WTC11 (cell line): Measurements from ENCODE around the gene MVK. TPM values are rescaled to one million over a fixed set of nuclear protein-coding genes. Genes with fewer than 3 reads are reported as not detected.

Source experiments
- ATAC-seq: fragments of 200-7000 bp; cut with Tn5 transposase; 2 replicates; pipeline ENCODE4 v1.10.0; 2021; ENCODE audit warnings: mild to moderate bottlenecking, moderate library complexity
- CTCF ChIA-PET: fragments of 300-600 bp; sonication (Branson Sonifier 250); formaldehyde crosslinking; loops from one replicate; lab custom pipeline; 2021; ENCODE audit warnings: antibody characterized with exemption; lab: Charles Lee
- POLR2A ChIA-PET: fragments of 350-600 bp; sonication (Branson Sonifier 250); formaldehyde crosslinking; loops from one replicate; lab custom pipeline; 2021; ENCODE audit warnings: antibody characterized with exemption; lab: Charles Lee
- DNase-seq: peaks from one replicate; pipeline ENCODE4 v3.0.0; 2021; ENCODE audit warnings: low spot score
- H3K27ac Mint-ChIP-seq: 2 replicates; pipeline ENCODE4 v1.8.0; 2021; ENCODE audit warnings: mixed read lengths
- H3K27me3 Mint-ChIP-seq: 2 replicates; pipeline ENCODE4 v1.8.0; 2021; ENCODE audit warnings: low read depth, mild to moderate bottlenecking, moderate library complexity, mixed read lengths
- H3K36me3 Mint-ChIP-seq: 2 replicates; pipeline ENCODE4 v1.8.0; 2021; ENCODE audit warnings: mixed read lengths
- H3K4me1 Mint-ChIP-seq: 2 replicates; pipeline ENCODE4 v1.8.0; 2022; ENCODE audit warnings: mixed read lengths
- H3K4me3 Mint-ChIP-seq: 2 replicates; pipeline ENCODE4 v1.8.0; 2021; ENCODE audit warnings: mild to moderate bottlenecking, moderate library complexity, mixed read lengths
- H3K9me3 Mint-ChIP-seq: 2 replicates; pipeline ENCODE4 v1.8.0; 2021; ENCODE audit warnings: mixed read lengths
- ATF1 ChIP-seq: sonication (generic); formaldehyde crosslinking; IDR thresholded peaks from 2 replicates; pipeline ENCODE4 v1.8.1; 2023; ENCODE audit warnings: mild to moderate bottlenecking, moderate library complexity, missing genetic modification reagents
- CREB1 ChIP-seq: sonication (generic); formaldehyde crosslinking; IDR thresholded peaks from 2 replicates; pipeline ENCODE4 v1.8.0; 2023; ENCODE audit warnings: mild to moderate bottlenecking, missing genetic modification reagents
- CREM ChIP-seq: sonication (generic); formaldehyde crosslinking; IDR thresholded peaks from 2 replicates; pipeline ENCODE4 v1.8.1; 2022; ENCODE audit warnings: mild to moderate bottlenecking, missing genetic modification reagents, moderate library complexity
- EMX1 ChIP-seq: fragments of 250-450 bp; sonication (Bioruptor Pico); IDR thresholded peaks from 2 replicates; pipeline ENCODE4 v1.8.0; 2021; ENCODE audit warnings: mild to moderate bottlenecking
- JAZF1 ChIP-seq: fragments of 250-450 bp; sonication (Bioruptor Pico); IDR thresholded peaks from 2 replicates; pipeline ENCODE4 v1.9.0; 2021; ENCODE audit warnings: moderate library complexity, mild to moderate bottlenecking, inconsistent platforms
- NFE2L1 ChIP-seq: sonication (generic); formaldehyde crosslinking; IDR thresholded peaks from 2 replicates; pipeline ENCODE4 v1.8.1; 2023; ENCODE audit warnings: missing genetic modification reagents
- NR1H2 ChIP-seq: sonication (generic); formaldehyde crosslinking; IDR thresholded peaks from 2 replicates; pipeline ENCODE4 v1.9.0; 2021; ENCODE audit warnings: mild to moderate bottlenecking, moderate library complexity, missing genetic modification reagents
- PRRX2 ChIP-seq: fragments of 250-450 bp; sonication (Bioruptor Pico); IDR thresholded peaks from 2 replicates; pipeline ENCODE4 v1.8.0; 2021; ENCODE audit warnings: mild to moderate bottlenecking
- SOX15 ChIP-seq: fragments of 250-450 bp; sonication (Bioruptor Pico); IDR thresholded peaks from 2 replicates; pipeline ENCODE4 v1.9.0; 2021; ENCODE audit warnings: mild to moderate bottlenecking
- TCF7 ChIP-seq: sonication (generic); formaldehyde crosslinking; IDR thresholded peaks from 2 replicates; pipeline ENCODE4 v1.8.0; 2022; ENCODE audit warnings: mild to moderate bottlenecking, low read depth, missing genetic modification reagents, moderate library complexity
- TEAD1 ChIP-seq: sonication (generic); formaldehyde crosslinking; IDR thresholded peaks from 2 replicates; pipeline ENCODE4 v1.8.0; 2022; ENCODE audit warnings: mild to moderate bottlenecking, missing genetic modification reagents
- TP53 ChIP-seq: sonication (generic); formaldehyde crosslinking; IDR thresholded peaks from 2 replicates; pipeline ENCODE4 v1.8.1; 2023; ENCODE audit warnings: mild to moderate bottlenecking, missing genetic modification reagents
- ZNF138 ChIP-seq: sonication (generic); formaldehyde crosslinking; conservative IDR thresholded peaks from 2 replicates; pipeline ENCODE4 v1.8.1; 2022; ENCODE audit warnings: mild to moderate bottlenecking, moderate library complexity, missing genetic modification reagents
- ZNF232 ChIP-seq: sonication (generic); formaldehyde crosslinking; IDR thresholded peaks from 2 replicates; pipeline ENCODE4 v1.8.0; 2022; ENCODE audit warnings: mild to moderate bottlenecking, missing genetic modification reagents
- ZNF263 ChIP-seq: sonication (generic); formaldehyde crosslinking; IDR thresholded peaks from 2 replicates; pipeline ENCODE4 v1.8.1; 2022; ENCODE audit warnings: low read depth, mild to moderate bottlenecking, moderate library complexity, missing genetic modification reagents
- total RNA-seq: library from RNA; stranded (reverse); gene quantifications from 3 replicates; pipeline ENCODE4 v1.2.3, GENCODE V29; 2021
- TF ChIP-seq, protein P1 (sequence below): sonication (generic); formaldehyde crosslinking; IDR thresholded peaks from 2 replicates; pipeline ENCODE4 v1.8.1; 2022; ENCODE audit warnings: mild to moderate bottlenecking, moderate library complexity, missing genetic modification reagents
- TF ChIP-seq, protein P2 (sequence below): fragments of 250-450 bp; sonication (Bioruptor Pico); IDR thresholded peaks from 2 replicates; pipeline ENCODE4 v1.8.0; 2021; ENCODE audit warnings: mild to moderate bottlenecking
- TF ChIP-seq, protein P3 (sequence below): sonication (generic); formaldehyde crosslinking; IDR thresholded peaks from 2 replicates; pipeline ENCODE4 v1.8.1; 2023; ENCODE audit warnings: mild to moderate bottlenecking, moderate library complexity, missing genetic modification reagents
- TF ChIP-seq, protein P4 (sequence below): fragments of 250-450 bp; sonication (Bioruptor Pico); IDR thresholded peaks from 2 replicates; pipeline ENCODE4 v2.1.2; 2022; ENCODE audit warnings: mild to moderate bottlenecking, moderate library complexity
- TF ChIP-seq, protein P5 (sequence below): sonication (generic); formaldehyde crosslinking; IDR thresholded peaks from 2 replicates; pipeline ENCODE4 v1.8.0; 2023; ENCODE audit warnings: mild to moderate bottlenecking, missing genetic modification reagents
- TF ChIP-seq, protein P6 (sequence below): sonication (generic); formaldehyde crosslinking; conservative IDR thresholded peaks from 2 replicates; pipeline ENCODE4 v1.8.1; 2022; ENCODE audit warnings: mild to moderate bottlenecking, missing genetic modification reagents
- TF ChIP-seq, protein P7 (sequence below): fragments of 200-600 bp; IDR thresholded peaks from 2 replicates; pipeline ENCODE4 v1.8.0; 2022; ENCODE audit warnings: antibody characterized with exemption
- TF ChIP-seq, protein P8 (sequence below): sonication (generic); formaldehyde crosslinking; IDR thresholded peaks from 2 replicates; pipeline ENCODE4 v1.8.1; 2022; ENCODE audit warnings: mild to moderate bottlenecking, missing genetic modification reagents, moderate library complexity, borderline replicate concordance

MVK gene
- total RNA-seq, 1 experiment from 2014 or later = 13.2 TPM

DNA sequence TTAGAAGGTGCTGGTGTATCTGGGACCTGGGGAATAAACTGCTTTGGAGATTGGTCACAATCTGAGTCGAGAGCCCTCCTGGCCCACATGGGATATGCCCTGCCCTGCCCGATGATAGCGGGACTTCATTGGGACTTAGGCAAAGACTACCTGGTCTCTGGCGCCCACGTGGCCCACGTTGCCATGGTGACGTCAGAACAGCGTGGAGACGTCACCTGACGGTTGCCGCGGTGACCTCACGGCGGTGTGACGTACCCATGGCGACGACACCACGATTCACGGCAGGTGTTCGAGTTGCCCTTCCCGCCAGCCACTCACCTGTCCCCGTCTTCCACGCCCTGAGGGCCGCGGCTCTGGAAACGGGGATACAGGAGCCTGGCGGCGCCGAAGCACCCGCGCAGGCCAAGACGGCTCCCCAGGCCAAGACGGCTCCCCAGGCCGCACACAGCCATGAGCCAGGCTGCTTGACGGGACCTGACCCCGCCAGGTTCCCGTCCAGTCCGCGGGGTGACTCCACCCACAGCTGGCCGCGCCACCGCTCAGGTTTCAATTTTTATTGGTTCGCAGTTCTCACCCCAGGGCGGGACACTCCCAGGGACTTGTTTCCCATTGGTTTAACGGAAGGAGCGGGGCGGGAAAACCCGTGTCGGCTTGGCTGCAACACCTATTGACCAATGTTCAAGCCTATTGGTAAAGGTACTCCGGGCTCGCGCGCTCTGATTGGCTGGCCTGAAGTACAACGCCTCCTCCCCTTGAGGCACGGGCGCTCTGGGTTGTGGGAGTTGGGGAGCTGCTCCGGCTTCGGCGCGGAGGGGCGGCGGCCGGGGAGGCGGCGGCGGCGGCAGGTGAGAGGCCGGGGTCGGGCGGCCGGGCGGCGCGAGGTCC, at the start of gene MVK, which contains the start of gene MMAB (continued):
- TF ChIP-seq ZNF263 = no peak
- TF ChIP-seq, protein P1, sequence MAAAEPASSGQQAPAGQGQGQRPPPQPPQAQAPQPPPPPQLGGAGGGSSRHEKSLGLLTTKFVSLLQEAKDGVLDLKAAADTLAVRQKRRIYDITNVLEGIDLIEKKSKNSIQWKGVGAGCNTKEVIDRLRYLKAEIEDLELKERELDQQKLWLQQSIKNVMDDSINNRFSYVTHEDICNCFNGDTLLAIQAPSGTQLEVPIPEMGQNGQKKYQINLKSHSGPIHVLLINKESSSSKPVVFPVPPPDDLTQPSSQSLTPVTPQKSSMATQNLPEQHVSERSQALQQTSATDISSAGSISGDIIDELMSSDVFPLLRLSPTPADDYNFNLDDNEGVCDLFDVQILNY (CRISPR knock-in tag) = peak; percentile 79; the same call in 1 of the 2 replicates
- no peak for TF ChIP-seq PRRX2 (CRISPR knock-in tag)
- TF ChIP-seq, protein P2, sequence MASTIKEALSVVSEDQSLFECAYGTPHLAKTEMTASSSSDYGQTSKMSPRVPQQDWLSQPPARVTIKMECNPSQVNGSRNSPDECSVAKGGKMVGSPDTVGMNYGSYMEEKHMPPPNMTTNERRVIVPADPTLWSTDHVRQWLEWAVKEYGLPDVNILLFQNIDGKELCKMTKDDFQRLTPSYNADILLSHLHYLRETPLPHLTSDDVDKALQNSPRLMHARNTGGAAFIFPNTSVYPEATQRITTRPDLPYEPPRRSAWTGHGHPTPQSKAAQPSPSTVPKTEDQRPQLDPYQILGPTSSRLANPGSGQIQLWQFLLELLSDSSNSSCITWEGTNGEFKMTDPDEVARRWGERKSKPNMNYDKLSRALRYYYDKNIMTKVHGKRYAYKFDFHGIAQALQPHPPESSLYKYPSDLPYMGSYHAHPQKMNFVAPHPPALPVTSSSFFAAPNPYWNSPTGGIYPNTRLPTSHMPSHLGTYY (CRISPR knock-in tag) = peak; percentile 54; the same call in 1 of the 2 replicates
- TF ChIP-seq, protein P3, sequence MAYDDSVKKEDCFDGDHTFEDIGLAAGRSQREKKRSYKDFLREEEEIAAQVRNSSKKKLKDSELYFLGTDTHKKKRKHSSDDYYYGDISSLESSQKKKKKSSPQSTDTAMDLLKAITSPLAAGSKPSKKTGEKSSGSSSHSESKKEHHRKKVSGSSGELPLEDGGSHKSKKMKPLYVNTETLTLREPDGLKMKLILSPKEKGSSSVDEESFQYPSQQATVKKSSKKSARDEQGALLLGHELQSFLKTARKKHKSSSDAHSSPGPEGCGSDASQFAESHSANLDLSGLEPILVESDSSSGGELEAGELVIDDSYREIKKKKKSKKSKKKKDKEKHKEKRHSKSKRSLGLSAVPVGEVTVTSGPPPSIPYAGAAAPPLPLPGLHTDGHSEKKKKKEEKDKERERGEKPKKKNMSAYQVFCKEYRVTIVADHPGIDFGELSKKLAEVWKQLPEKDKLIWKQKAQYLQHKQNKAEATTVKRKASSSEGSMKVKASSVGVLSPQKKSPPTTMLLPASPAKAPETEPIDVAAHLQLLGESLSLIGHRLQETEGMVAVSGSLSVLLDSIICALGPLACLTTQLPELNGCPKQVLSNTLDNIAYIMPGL = no peak
- TF ChIP-seq, protein P4, sequence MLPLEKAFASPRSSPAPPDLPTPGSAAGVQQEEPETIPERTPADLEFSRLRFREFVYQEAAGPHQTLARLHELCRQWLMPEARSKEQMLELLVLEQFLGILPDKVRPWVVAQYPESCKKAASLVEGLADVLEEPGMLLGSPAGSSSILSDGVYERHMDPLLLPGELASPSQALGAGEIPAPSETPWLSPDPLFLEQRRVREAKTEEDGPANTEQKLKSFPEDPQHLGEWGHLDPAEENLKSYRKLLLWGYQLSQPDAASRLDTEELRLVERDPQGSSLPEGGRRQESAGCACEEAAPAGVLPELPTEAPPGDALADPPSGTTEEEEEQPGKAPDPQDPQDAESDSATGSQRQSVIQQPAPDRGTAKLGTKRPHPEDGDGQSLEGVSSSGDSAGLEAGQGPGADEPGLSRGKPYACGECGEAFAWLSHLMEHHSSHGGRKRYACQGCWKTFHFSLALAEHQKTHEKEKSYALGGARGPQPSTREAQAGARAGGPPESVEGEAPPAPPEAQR (CRISPR knock-in tag) = 0 out of 2 replicates have a peak, but pooled peaks have one; percentile 69
- TF ChIP-seq TP53 (CRISPR knock-in tag) = no peak
- TF ChIP-seq ATF1 (CRISPR knock-in tag) = peak; percentile 84; the same call in 1 of the 2 replicates
- TF ChIP-seq, protein P5, sequence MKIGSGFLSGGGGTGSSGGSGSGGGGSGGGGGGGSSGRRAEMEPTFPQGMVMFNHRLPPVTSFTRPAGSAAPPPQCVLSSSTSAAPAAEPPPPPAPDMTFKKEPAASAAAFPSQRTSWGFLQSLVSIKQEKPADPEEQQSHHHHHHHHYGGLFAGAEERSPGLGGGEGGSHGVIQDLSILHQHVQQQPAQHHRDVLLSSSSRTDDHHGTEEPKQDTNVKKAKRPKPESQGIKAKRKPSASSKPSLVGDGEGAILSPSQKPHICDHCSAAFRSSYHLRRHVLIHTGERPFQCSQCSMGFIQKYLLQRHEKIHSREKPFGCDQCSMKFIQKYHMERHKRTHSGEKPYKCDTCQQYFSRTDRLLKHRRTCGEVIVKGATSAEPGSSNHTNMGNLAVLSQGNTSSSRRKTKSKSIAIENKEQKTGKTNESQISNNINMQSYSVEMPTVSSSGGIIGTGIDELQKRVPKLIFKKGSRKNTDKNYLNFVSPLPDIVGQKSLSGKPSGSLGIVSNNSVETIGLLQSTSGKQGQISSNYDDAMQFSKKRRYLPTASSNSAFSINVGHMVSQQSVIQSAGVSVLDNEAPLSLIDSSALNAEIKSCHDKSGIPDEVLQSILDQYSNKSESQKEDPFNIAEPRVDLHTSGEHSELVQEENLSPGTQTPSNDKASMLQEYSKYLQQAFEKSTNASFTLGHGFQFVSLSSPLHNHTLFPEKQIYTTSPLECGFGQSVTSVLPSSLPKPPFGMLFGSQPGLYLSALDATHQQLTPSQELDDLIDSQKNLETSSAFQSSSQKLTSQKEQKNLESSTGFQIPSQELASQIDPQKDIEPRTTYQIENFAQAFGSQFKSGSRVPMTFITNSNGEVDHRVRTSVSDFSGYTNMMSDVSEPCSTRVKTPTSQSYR (CRISPR knock-in tag) = no peak
- TF ChIP-seq, protein P6, sequence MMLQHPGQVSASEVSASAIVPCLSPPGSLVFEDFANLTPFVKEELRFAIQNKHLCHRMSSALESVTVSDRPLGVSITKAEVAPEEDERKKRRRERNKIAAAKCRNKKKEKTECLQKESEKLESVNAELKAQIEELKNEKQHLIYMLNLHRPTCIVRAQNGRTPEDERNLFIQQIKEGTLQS (CRISPR knock-in tag) = no peak
- TF ChIP-seq NR1H2 (CRISPR knock-in tag) = no peak

DNA sequence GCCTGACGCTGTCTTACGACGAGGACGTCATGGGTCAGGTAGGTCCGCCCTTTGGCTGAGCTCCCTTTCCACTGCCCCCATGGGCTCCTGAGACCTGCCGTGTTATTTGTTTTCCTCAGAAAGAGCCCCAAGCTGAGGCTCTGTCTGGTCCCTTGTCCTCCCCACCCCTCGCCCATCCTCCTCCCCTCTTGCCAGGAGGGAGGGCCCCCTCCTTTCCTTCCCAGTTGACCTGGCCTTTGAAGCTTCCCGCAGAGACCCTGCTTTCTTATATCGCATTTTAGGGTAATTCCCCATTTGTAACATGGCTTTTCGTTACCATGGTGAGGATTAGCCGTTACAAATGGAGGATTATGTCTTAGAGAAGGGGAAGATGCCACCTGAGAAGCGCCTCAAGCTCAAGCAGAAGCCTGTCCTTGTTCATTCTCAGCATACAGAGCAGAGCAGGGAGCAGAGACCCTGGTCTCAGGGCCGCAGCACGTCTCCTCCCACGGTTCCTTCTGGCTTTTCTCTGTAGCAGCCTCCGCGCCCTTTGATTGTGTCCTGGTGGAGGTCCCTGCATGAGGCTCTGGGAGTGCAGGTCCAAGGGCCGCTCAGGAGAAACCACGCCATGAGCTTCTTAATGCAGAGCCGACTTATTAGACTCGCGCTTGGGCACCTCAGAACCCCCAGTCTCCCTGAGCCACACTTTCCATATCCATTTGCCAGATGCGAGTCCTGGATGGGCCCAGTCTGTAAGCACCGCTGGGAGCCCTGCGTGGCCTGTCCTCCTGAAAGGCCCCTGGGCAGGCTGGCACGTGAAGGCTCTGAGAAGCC, 48.9 kb upstream of the MVK start:
- H3K4me1 Mint-ChIP-seq = peaks cover 2% of the 10 kb centered on the region
- CTCF ChIA-PET = interaction anchor here (1.1 to 2.2 kb wide), 2 partner anchors 92 to 97 kb away, joined by 4 to 9 read pairs; no protein-coding TSS in a partner anchor
- H3K27me3 Mint-ChIP-seq = no peaks in the 10 kb centered on the region
- POLR2A ChIA-PET = no interaction called here
- H3K36me3 Mint-ChIP-seq = peaks cover 27% of the 10 kb centered on the region
- peak overlapping the region; percentile 36; the same call in 1 of the 2 replicates for H3K27ac Mint-ChIP-seq
- DNase-seq = no peak
- no peak overlapping the region for H3K4me3 Mint-ChIP-seq
- TF ChIP-seq EMX1 (CRISPR knock-in tag) (no peak), TP53 (CRISPR knock-in tag) (no peak), SOX15 (CRISPR knock-in tag) (no peak), ZNF232 (CRISPR knock-in tag) (no peak), TEAD1 (no peak), TCF7 (CRISPR knock-in tag) (no peak), NFE2L1 (CRISPR knock-in tag) (no peak), JAZF1 (CRISPR knock-in tag) (no peak), CREM (no peak), CREB1 (CRISPR knock-in tag) (no peak), ZNF138 (CRISPR knock-in tag) (no peak), ZNF263 (no peak)
- TF ChIP-seq, protein P7, sequence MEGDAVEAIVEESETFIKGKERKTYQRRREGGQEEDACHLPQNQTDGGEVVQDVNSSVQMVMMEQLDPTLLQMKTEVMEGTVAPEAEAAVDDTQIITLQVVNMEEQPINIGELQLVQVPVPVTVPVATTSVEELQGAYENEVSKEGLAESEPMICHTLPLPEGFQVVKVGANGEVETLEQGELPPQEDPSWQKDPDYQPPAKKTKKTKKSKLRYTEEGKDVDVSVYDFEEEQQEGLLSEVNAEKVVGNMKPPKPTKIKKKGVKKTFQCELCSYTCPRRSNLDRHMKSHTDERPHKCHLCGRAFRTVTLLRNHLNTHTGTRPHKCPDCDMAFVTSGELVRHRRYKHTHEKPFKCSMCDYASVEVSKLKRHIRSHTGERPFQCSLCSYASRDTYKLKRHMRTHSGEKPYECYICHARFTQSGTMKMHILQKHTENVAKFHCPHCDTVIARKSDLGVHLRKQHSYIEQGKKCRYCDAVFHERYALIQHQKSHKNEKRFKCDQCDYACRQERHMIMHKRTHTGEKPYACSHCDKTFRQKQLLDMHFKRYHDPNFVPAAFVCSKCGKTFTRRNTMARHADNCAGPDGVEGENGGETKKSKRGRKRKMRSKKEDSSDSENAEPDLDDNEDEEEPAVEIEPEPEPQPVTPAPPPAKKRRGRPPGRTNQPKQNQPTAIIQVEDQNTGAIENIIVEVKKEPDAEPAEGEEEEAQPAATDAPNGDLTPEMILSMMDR = no peak
- TF ChIP-seq, protein P8, sequence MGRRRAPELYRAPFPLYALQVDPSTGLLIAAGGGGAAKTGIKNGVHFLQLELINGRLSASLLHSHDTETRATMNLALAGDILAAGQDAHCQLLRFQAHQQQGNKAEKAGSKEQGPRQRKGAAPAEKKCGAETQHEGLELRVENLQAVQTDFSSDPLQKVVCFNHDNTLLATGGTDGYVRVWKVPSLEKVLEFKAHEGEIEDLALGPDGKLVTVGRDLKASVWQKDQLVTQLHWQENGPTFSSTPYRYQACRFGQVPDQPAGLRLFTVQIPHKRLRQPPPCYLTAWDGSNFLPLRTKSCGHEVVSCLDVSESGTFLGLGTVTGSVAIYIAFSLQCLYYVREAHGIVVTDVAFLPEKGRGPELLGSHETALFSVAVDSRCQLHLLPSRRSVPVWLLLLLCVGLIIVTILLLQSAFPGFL (CRISPR knock-in tag) = no peak
- TF ChIP-seq, all 79 proteins: peak for 0
- H3K9me3 Mint-ChIP-seq = no peaks in the 10 kb centered on the region
- ATAC-seq = no peak
